Muscle layer of colon (tissue), 2 donors: ENCODE measurements around the gene REEP1.
"Not testable (repeated sequence)": the region's sequence is repeated elsewhere in the genome, so short reads cannot be mapped to it uniquely, and the experiment has no call there.

Experiments
- H3K27ac ChIP-seq: one replicate; pipeline ENCODE4 v1.7.0; 2013; ENCODE audit warnings: low read depth, mild to moderate bottlenecking, low read length, moderate library complexity
- H3K27me3 ChIP-seq, 2 donors: one replicate each; pipeline ENCODE4 v1.7.0; 2013; ENCODE audit warnings: low read length in 2 of 2, mild to moderate bottlenecking in 2 of 2; ENCODE audit not compliant: insufficient read depth in 2 of 2, control insufficient read depth in 1 of 2
- H3K36me3 ChIP-seq: one replicate; pipeline ENCODE4 v1.7.0; 2013; ENCODE audit warnings: mild to moderate bottlenecking, low read length; ENCODE audit not compliant: insufficient read depth
- H3K4me1 ChIP-seq: one replicate; pipeline ENCODE4 v1.7.0; 2013; ENCODE audit warnings: mild to moderate bottlenecking, low read length; ENCODE audit not compliant: insufficient read depth
- H3K4me3 ChIP-seq, 2 donors: one replicate each; pipeline ENCODE4 v1.7.0; 2013; ENCODE audit warnings: low read length in 2 of 2, low read depth in 1 of 2, mild to moderate bottlenecking in 1 of 2, moderate library complexity in 1 of 2
- H3K9ac ChIP-seq: one replicate; pipeline ENCODE4 v1.7.0; 2013; ENCODE audit warnings: low read length
- H3K9me3 ChIP-seq: one replicate; pipeline ENCODE4 v1.7.0; 2013; ENCODE audit warnings: mild to moderate bottlenecking, low read length
- donor health status: abdominal sarcoma.
- donor health status: Adenocarcinoma of cecum.

The REEP1 gene

GRCh38 chr2:86367499-86367777 is 30.0 kb upstream of the REEP1 start:
- Histone ChIP-seq H3K9ac (no peak overlapping the region), H3K36me3 (no peaks in the 10 kb centered on the region), H3K4me3 (no peak overlapping the region), H3K27ac (no peak overlapping the region), H3K27me3 (no peaks in the 10 kb centered on the region), H3K9me3 (no peaks in the 10 kb centered on the region), H3K4me1 (peaks cover 19% of the 10 kb centered on the region)

GRCh38 chr2:86366651-86367498 is 29.4 kb upstream of the REEP1 start:
- Histone ChIP-seq H3K27ac (no peak overlapping the region), H3K9me3 (no peaks in the 10 kb centered on the region), H3K4me1 (peaks cover 16% of the 10 kb centered on the region), H3K4me3 (no peak overlapping the region), H3K27me3 (no peaks in the 10 kb centered on the region), H3K36me3 (no peaks in the 10 kb centered on the region), H3K9ac (no peak overlapping the region)

GRCh38 chr2:86364894-86365293 is 27.5 kb upstream of the REEP1 start:
- Histone ChIP-seq H3K27me3 (no peaks in the 10 kb centered on the region), H3K4me3 (no peak overlapping the region), H3K36me3 (no peaks in the 10 kb centered on the region), H3K27ac (no peak overlapping the region), H3K9ac (no peak overlapping the region), H3K4me1 (peaks cover 10% of the 10 kb centered on the region), H3K9me3 (no peaks in the 10 kb centered on the region)

- H3K4me1 ChIP-seq, result no peaks in the 10 kb centered on the region
- no peak overlapping the region for H3K27ac ChIP-seq
- H3K9me3 ChIP-seq, result no peaks in the 10 kb centered on the region
- no peaks in the 10 kb centered on the region for H3K27me3 ChIP-seq
- no peak overlapping the region for H3K4me3 ChIP-seq
- H3K9ac ChIP-seq, result no peak overlapping the region
- H3K36me3 ChIP-seq, result no peaks in the 10 kb centered on the region
These were observed 23.4 kb upstream of the REEP1 start for GRCh38 chr2:86360776-86361175.

GRCh38 chr2:86358957-86359356 is 21.5 kb upstream of the REEP1 start:
- Histone ChIP-seq H3K27me3 (no peaks in the 10 kb centered on the region), H3K4me3 (no peak overlapping the region), H3K27ac (no peak overlapping the region), H3K9ac (no peak overlapping the region), H3K9me3 (no peaks in the 10 kb centered on the region), H3K4me1 (no peaks in the 10 kb centered on the region), H3K36me3 (no peaks in the 10 kb centered on the region)

- Histone ChIP-seq H3K4me1 (no peaks in the 10 kb centered on the region), H3K27ac (no peak overlapping the region), H3K9me3 (no peaks in the 10 kb centered on the region), H3K36me3 (no peaks in the 10 kb centered on the region), H3K9ac (no peak overlapping the region), H3K4me3 (no peak overlapping the region), H3K27me3 (no peaks in the 10 kb centered on the region)
These were observed 20.1 kb upstream of the REEP1 start for GRCh38 chr2:86357392-86357963.

GRCh38 chr2:86352727-86353221 is 15.3 kb upstream of the REEP1 start:
- no peak overlapping the region for H3K4me3 ChIP-seq
- no peaks in the 10 kb centered on the region for H3K27me3 ChIP-seq
- no peak overlapping the region for H3K27ac ChIP-seq
- H3K9ac ChIP-seq, result no peak overlapping the region
- H3K4me1 ChIP-seq, result no peaks in the 10 kb centered on the region
- no peaks in the 10 kb centered on the region for H3K9me3 ChIP-seq
- no peaks in the 10 kb centered on the region for H3K36me3 ChIP-seq

GRCh38 chr2:86352137-86352726 is 14.8 kb upstream of the REEP1 start:
- Histone ChIP-seq H3K27me3 (no peaks in the 10 kb centered on the region), H3K36me3 (no peaks in the 10 kb centered on the region), H3K4me3 (no peak overlapping the region), H3K27ac (no peak overlapping the region), H3K9me3 (no peaks in the 10 kb centered on the region), H3K9ac (no peak overlapping the region), H3K4me1 (no peaks in the 10 kb centered on the region)

- Histone ChIP-seq H3K4me1 (no peaks in the 10 kb centered on the region), H3K9me3 (no peaks in the 10 kb centered on the region), H3K9ac (no peak overlapping the region), H3K27ac (no peak overlapping the region), H3K27me3 (no peaks in the 10 kb centered on the region), H3K4me3 (no peak overlapping the region), H3K36me3 (no peaks in the 10 kb centered on the region)
These were observed 13.3 kb upstream of the REEP1 start for GRCh38 chr2:86350751-86351150.

GRCh38 chr2:86347401-86347800 is 10.0 kb upstream of the REEP1 start:
- H3K36me3 ChIP-seq, result no peaks in the 10 kb centered on the region
- H3K4me3 ChIP-seq, result no peak overlapping the region
- H3K9ac ChIP-seq, result no peak overlapping the region
- H3K27ac ChIP-seq, result no peak overlapping the region
- no peaks in the 10 kb centered on the region for H3K27me3 ChIP-seq
- no peaks in the 10 kb centered on the region for H3K4me1 ChIP-seq
- no peaks in the 10 kb centered on the region for H3K9me3 ChIP-seq

GRCh38 chr2:86345783-86346370 is 8.5 kb upstream of the REEP1 start:
- not testable (repeated sequence) for H3K27me3 ChIP-seq, H3K4me1 ChIP-seq, H3K9ac ChIP-seq, H3K27ac ChIP-seq, H3K36me3 ChIP-seq, H3K4me3 ChIP-seq, H3K9me3 ChIP-seq
